GM12873 (cell line): ENCODE results near the gene SECTM1.

Experiments used
- CTCF ChIP-seq: IDR thresholded peaks from 2 replicates; pipeline ENCODE4 v1.5.1; 2012; ENCODE audit warnings: low read depth, mild to moderate bottlenecking, moderate library complexity, low read length, control low read depth; ENCODE audit not compliant: insufficient read depth; ENCODE audit errors: missing control alignments

The SECTM1 gene

GRCh38 chr17:82375359-82376041 lies 41.9 kb upstream of the SECTM1 start:
- no peak for TF ChIP-seq CTCF

GRCh38 chr17:82374626-82375331 lies 41.2 kb upstream of the SECTM1 start:
- no peak for TF ChIP-seq CTCF

GRCh38 chr17:82373731-82374625 lies 40.4 kb upstream of the SECTM1 start:
- no peak for TF ChIP-seq CTCF

- no peak for TF ChIP-seq CTCF
Observed at GRCh38 chr17:82372249-82373071, 38.9 kb upstream of the SECTM1 start.

- no peak for TF ChIP-seq CTCF
Observed at GRCh38 chr17:82371333-82372248, 38.0 kb upstream of the SECTM1 start, which contains the start of gene UTS2R. Gene UTS2R (plus strand): TSS chr17:82371765. CDS start chr17:82374325, 2,560 bp downstream.

GRCh38 chr17:82370471-82371332 lies 37.1 kb upstream of the SECTM1 start:
- TF ChIP-seq CTCF: no peak
